H1 (cell line): ENCODE data around the gene C1QTNF1. TPM values are rescaled to one million over a fixed set of nuclear protein-coding genes. Genes with fewer than 3 reads are reported as not detected.

ENCODE experiments used
- CTCF ChIA-PET: fragments of 300-600 bp; sonication (Branson Sonifier 250); formaldehyde crosslinking; loops from one replicate; lab custom pipeline; 2021; ENCODE audit not compliant: partially characterized antibody; lab: Charles Lee
- POLR2A ChIA-PET: fragments of 300-600 bp; sonication (Branson Sonifier 250); formaldehyde crosslinking; loops from one replicate; lab custom pipeline; 2021; ENCODE audit warnings: inconsistent platforms; ENCODE audit not compliant: partially characterized antibody; lab: Charles Lee
- DNase-seq, 2 experiments: peaks; one replicate each; pipeline versions ENCODE4 v3.0.0 to v3.0.0-alpha.2; 2010 to 2022; ENCODE audit warnings: low spot score in 2 of 2, low read depth in 1 of 2, mixed read lengths in 1 of 2
- FAIRE-seq: peaks from 2 replicates; lab custom pipeline; 2011; peaks lifted over from hg19 to GRCh38; lab: Jason Lieb, UNC
- H2AFZ ChIP-seq: 2 replicates; pipeline ENCODE4 v1.8.1; 2012; ENCODE audit warnings: low read length, inconsistent platforms
- H2AK5ac ChIP-seq: 2 replicates; pipeline ENCODE4 v1.6.1; 2013; ENCODE audit warnings: low read depth, low read length
- H2BK120ac ChIP-seq: replicated peaks from 2 replicates; pipeline ENCODE3; 2013; ENCODE audit warnings: low read depth, low read length, inconsistent platforms
- H2BK12ac ChIP-seq: 2 replicates; pipeline ENCODE4 v1.6.1; 2013; ENCODE audit warnings: low read depth, low read length
- H2BK15ac ChIP-seq: 2 replicates; pipeline ENCODE4 v1.6.1; 2013; ENCODE audit warnings: low read length
- H2BK20ac ChIP-seq: 2 replicates; pipeline ENCODE4 v1.6.1; 2013; ENCODE audit warnings: low read length
- H2BK5ac ChIP-seq: 2 replicates; pipeline ENCODE4 v1.6.1; 2013; ENCODE audit warnings: low read depth, low read length
- H3K14ac ChIP-seq: 2 replicates; pipeline ENCODE4 v1.6.1; 2013; ENCODE audit warnings: inconsistent platforms; ENCODE audit not compliant: insufficient read length
- H3K18ac ChIP-seq: 2 replicates; pipeline ENCODE4 v1.6.1; 2013; ENCODE audit warnings: low read length; ENCODE audit errors: extremely low read depth
- H3K23ac ChIP-seq: 2 replicates; pipeline ENCODE4 v1.6.1; 2013; ENCODE audit warnings: inconsistent platforms; ENCODE audit not compliant: insufficient read length
- H3K23me2 ChIP-seq: 2 replicates; pipeline ENCODE4 v1.6.1; 2013; ENCODE audit warnings: low read depth, low read length
- H3K27ac ChIP-seq: 2 replicates; pipeline ENCODE4 v1.6.1; 2011; ENCODE audit warnings: low read depth, low read length, inconsistent platforms
- H3K27me3 ChIP-seq, 4 experiments: replicated peaks in 1 of 4; 1 replicate in 1 of 4; 2 replicates in 3 of 4; pipeline versions ENCODE4 v1.6.1 to v1.8.1; 2011 to 2013; ENCODE audit warnings: low read length in 3 of 4, mild to moderate bottlenecking in 3 of 4, inconsistent platforms in 2 of 4, mixed read lengths in 2 of 4, moderate library complexity in 1 of 4; ENCODE audit not compliant: control insufficient read depth in 3 of 4, insufficient read depth in 3 of 4; ENCODE audit errors: extremely low read depth in 1 of 4
- H3K36me3 ChIP-seq, 4 experiments: 2 replicates each; pipeline versions ENCODE4 v1.6.1 to v1.8.1; 2011 to 2013; ENCODE audit warnings: mild to moderate bottlenecking in 4 of 4, low read length in 3 of 4, moderate library complexity in 2 of 4, control low read depth in 1 of 4, inconsistent platforms in 1 of 4; ENCODE audit not compliant: insufficient read depth in 4 of 4, control insufficient read depth in 2 of 4
- H3K4ac ChIP-seq: replicated peaks from 2 replicates; pipeline ENCODE3; 2013; ENCODE audit warnings: low read length, low read depth, mixed read lengths, inconsistent platforms; ENCODE audit not compliant: insufficient read length
- H3K4me1 ChIP-seq, 4 experiments: replicated peaks in 1 of 4; 1 replicate in 1 of 4; 2 replicates in 3 of 4; pipeline versions ENCODE4 v1.6.1 to v1.8.1; 2011 to 2013; ENCODE audit warnings: low read length in 3 of 4, inconsistent platforms in 2 of 4, mixed read lengths in 1 of 4; ENCODE audit not compliant: insufficient read depth in 4 of 4, control insufficient read depth in 3 of 4
- H3K4me2 ChIP-seq, 2 experiments: 2 replicates each; pipeline versions ENCODE4 v1.6.1 to v1.8.1; 2011 to 2013; ENCODE audit warnings: low read depth in 2 of 2, low read length in 2 of 2, control low read depth in 1 of 2, inconsistent platforms in 1 of 2, mild to moderate bottlenecking in 1 of 2; ENCODE audit not compliant: insufficient read depth in 1 of 2
- H3K4me3 ChIP-seq, 4 experiments: fragments of 200-600, 300-600 bp in 1 of 4; sonication (generic), shearing (Covaris generic), sonication (Bioruptor Twin) in 1 of 4; 2 replicates each; pipeline versions ENCODE4 v1.5.1 to v1.8.1; 2011 to 2016; ENCODE audit warnings: low read length in 4 of 4, low read depth in 3 of 4, control low read depth in 2 of 4, inconsistent platforms in 2 of 4, mild to moderate bottlenecking in 2 of 4, mixed read lengths in 1 of 4, moderate library complexity in 1 of 4; ENCODE audit not compliant: insufficient read depth in 2 of 4; ENCODE audit errors: extremely low read depth in 1 of 4
- H3K56ac ChIP-seq: replicated peaks from 2 replicates; pipeline ENCODE3; 2013; ENCODE audit warnings: low read depth, mild to moderate bottlenecking, mixed read lengths, low read length, inconsistent platforms; ENCODE audit not compliant: insufficient read length
- H3K79me1 ChIP-seq: 2 replicates; pipeline ENCODE4 v1.6.1; 2013; ENCODE audit warnings: low read depth, low read length, control low read depth
- H3K79me2 ChIP-seq, 2 experiments: 2 replicates each; pipeline versions ENCODE4 v1.6.1 to v1.8.1; 2012 to 2013; ENCODE audit warnings: low read length in 2 of 2, mild to moderate bottlenecking in 2 of 2, inconsistent platforms in 1 of 2; ENCODE audit not compliant: insufficient read depth in 2 of 2, control insufficient read depth in 1 of 2
- H3K9ac ChIP-seq, 4 experiments: replicated peaks in 1 of 4; 1 replicate in 1 of 4; 2 replicates in 3 of 4; pipeline versions ENCODE4 v1.6.1 to v1.8.1; 2011 to 2013; ENCODE audit warnings: low read depth in 3 of 4, low read length in 3 of 4, control low read depth in 2 of 4, mild to moderate bottlenecking in 2 of 4, moderate library complexity in 2 of 4, inconsistent platforms in 1 of 4; ENCODE audit errors: extremely low read depth in 1 of 4
- H3K9me3 ChIP-seq, 2 experiments: 2 replicates each; pipeline versions ENCODE4 v1.6.1 to v1.8.1; 2012 to 2013; ENCODE audit warnings: mild to moderate bottlenecking in 2 of 2, moderate library complexity in 2 of 2, control low read depth in 1 of 2, inconsistent platforms in 1 of 2, low read depth in 1 of 2, low read length in 1 of 2, mixed read lengths in 1 of 2; ENCODE audit not compliant: insufficient read depth in 2 of 2
- H4K20me1 ChIP-seq, 2 experiments: replicated peaks in 1 of 2; 2 replicates each; pipeline versions ENCODE3 to v1.8.1; 2011 to 2013; ENCODE audit warnings: inconsistent platforms in 2 of 2, low read length in 2 of 2, mild to moderate bottlenecking in 1 of 2; ENCODE audit not compliant: insufficient read depth in 2 of 2, control insufficient read depth in 1 of 2
- H4K5ac ChIP-seq: 2 replicates; pipeline ENCODE4 v1.6.1; 2013; ENCODE audit warnings: low read length, low read depth, mixed read lengths, inconsistent platforms; ENCODE audit not compliant: insufficient read length
- H4K8ac ChIP-seq: 2 replicates; pipeline ENCODE4 v1.8.0; 2013; ENCODE audit warnings: mild to moderate bottlenecking, moderate library complexity, low read length, inconsistent platforms; ENCODE audit not compliant: insufficient read depth; ENCODE audit errors: extremely low read depth
- H4K91ac ChIP-seq: replicated peaks from 2 replicates; pipeline ENCODE3; 2013; ENCODE audit warnings: low read length, mixed read lengths, inconsistent platforms; ENCODE audit not compliant: insufficient read length
- PHF8 ChIP-seq: fragments of 200-600 bp; sonication (generic); conservative IDR thresholded peaks from 2 replicates; pipeline ENCODE4 v1.7.1; 2012; ENCODE audit warnings: low read depth, mild to moderate bottlenecking, inconsistent platforms, low read length, moderate library complexity
- SP1 ChIP-seq: IDR thresholded peaks from 2 replicates; pipeline ENCODE4 v1.6.1; 2011; ENCODE audit warnings: low read depth, low read length
- TEAD4 ChIP-seq: IDR thresholded peaks from 2 replicates; pipeline ENCODE4 v1.6.1; 2012; ENCODE audit warnings: low read depth, low read length, inconsistent platforms, mixed read lengths
- WGBS, 2 experiments: shearing (Covaris generic) in 1 of 2; methylation state at CpG; one replicate each; pipeline versions ENCODE4 v1.1.6 to v1.1.7; 2013 to 2015; ENCODE audit warnings: low lambda C conversion rate in 2 of 2, mixed read lengths in 2 of 2, inconsistent platforms in 1 of 2, low coverage in 1 of 2, missing lambda C conversion rate in 1 of 2; ENCODE audit not compliant: insufficient replicate concordance in 2 of 2, insufficient coverage in 1 of 2, insufficient read length in 1 of 2; ENCODE audit errors: extremely low coverage in 1 of 2, missing lambda C conversion rate in 1 of 2; 5-methylcytosine and 5-hydroxymethylcytosine counted together
- polyA plus RNA-seq, 7 experiments: library from polyadenylated mRNA; depleted of rRNA in 3 of 7; stranded (reverse) in 5 of 7; unstranded in 2 of 7; fragments of >200 nt in 5 of 7; fragments of 200-250 nt in 2 of 7; gene quantifications; 1 replicate in 5 of 7; 2 replicates in 1 of 7; 4 replicates in 1 of 7; pipeline versions ENCODE4 v1.2.1 to v1.2.3, GENCODE V29; 2011 to 2013; ENCODE audit warnings: missing spikeins in 2 of 7, mixed read lengths in 2 of 7
- total RNA-seq: library from RNA; stranded (reverse); fragmentation: NEBNext Ultra II Directional; extraction: Animal tissue kit (Norgen Biotek cat#: 25700); gene quantifications from 2 replicates; pipeline ENCODE4 v1.2.1, GENCODE V29; 2021

Gene C1QTNF1
- total and polyA plus RNA-seq, 2 of the 8 experiments (the other 6 are each of a cell fraction or from before 2014, with no cell fraction given): 1.5 to 2.5 TPM

GRCh38 chr17:78988152-78988551, 35.8 kb upstream of the C1QTNF1 start:
- POLR2A ChIA-PET: no interaction called here
- FAIRE-seq (no peak), DNase-seq (no peak)
- CTCF ChIA-PET: interaction anchor here (0.6 to 1.6 kb wide), 2 partner anchors 56 to 417 kb away, joined by 3 to 4 read pairs; no protein-coding TSS in a partner anchor
- no peak overlapping the region for H3K4me3 ChIP-seq
- no peak overlapping the region for H2AK5ac ChIP-seq
- no peak overlapping the region for H3K23ac ChIP-seq
- no peak overlapping the region for H3K56ac ChIP-seq
- H3K4ac ChIP-seq: no peak overlapping the region
- WGBS, 2 experiments: 92% methylated on average over 6 of the region's 6 CpGs; no CpG with 5 or more reads in 1 of the 2 experiments
- no peaks in the 10 kb centered on the region; a peak in 1 of 7 replicates for H3K4me1 ChIP-seq
- peaks cover 0 to 3% of the 10 kb centered on the region in 2 experiments for H4K20me1 ChIP-seq
- H3K27me3 ChIP-seq: no peaks in the 10 kb centered on the region
- peaks cover 0 to 7% (median 0%) of the 10 kb centered on the region in 4 experiments; a peak in 2 of 8 replicates for H3K36me3 ChIP-seq
- H3K9me3 ChIP-seq: no peaks in the 10 kb centered on the region
- no peak overlapping the region; the same call in 1 of the 2 replicates for H4K8ac ChIP-seq
- H2BK120ac ChIP-seq: no peak overlapping the region
- H2BK12ac ChIP-seq: no peak overlapping the region
- no peaks in the 10 kb centered on the region for H3K79me2 ChIP-seq
- no peak overlapping the region for H4K91ac ChIP-seq
- TF ChIP-seq SP1 (no peak), PHF8 (no peak), TEAD4 (no peak)
- H2BK15ac ChIP-seq: no peak overlapping the region
- no peak overlapping the region for H2BK20ac ChIP-seq
- no peak overlapping the region for H3K4me2 ChIP-seq
- H3K18ac ChIP-seq: no peak overlapping the region
- no peak overlapping the region for H3K27ac ChIP-seq
- H3K79me1 ChIP-seq: no peaks in the 10 kb centered on the region
- H3K14ac ChIP-seq: no peak overlapping the region
- no peak overlapping the region for H2BK5ac ChIP-seq
- H4K5ac ChIP-seq: no peak overlapping the region
- H2AFZ ChIP-seq: no peak overlapping the region
- H3K9ac ChIP-seq: no peak overlapping the region
- H3K23me2 ChIP-seq: no peaks in the 10 kb centered on the region
